ENCODE results near the gene TINAG. TPM values are rescaled to one million over a fixed set of nuclear protein-coding genes. Genes with fewer than 3 reads are reported as not detected.

Gene TINAG
- total and polyA plus RNA-seq, 4 donors, result 0.38 TPM; not detected in 3

DNA sequence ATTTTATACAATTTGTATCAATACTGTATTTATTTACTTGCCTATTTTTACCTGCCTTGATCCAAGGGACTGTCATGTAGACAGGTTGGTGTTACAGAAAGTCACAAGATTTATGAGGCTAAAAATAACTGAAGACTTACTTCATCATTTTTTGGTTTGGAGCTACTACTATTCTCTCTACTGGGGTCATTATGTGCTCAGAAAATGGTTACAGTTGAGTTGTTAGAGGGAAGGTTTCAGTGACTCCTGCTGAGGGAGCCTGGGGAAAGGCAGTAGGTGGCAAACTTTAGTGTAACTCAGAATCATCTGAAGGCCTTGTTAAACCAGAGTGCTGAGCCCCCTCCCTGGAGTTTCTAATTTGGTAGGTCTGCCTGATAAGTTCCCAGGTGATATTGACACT is 118.8 kb downstream of the TINAG start:
- Histone ChIP-seq H3K27ac (ENCODE audit: low read depth in 1 of 2, low read length in 2 of 2) (no peak overlapping the region), H3K4me3 (ENCODE audit: low read length in 2 of 2) (no peak overlapping the region), H3K4me1 (ENCODE audit: control insufficient read depth in 1 of 2, insufficient read depth in 2 of 2, low read length in 2 of 2) (peaks cover 0 to 3% of the 10 kb centered on the region in 2 donors), H3K9me3 (ENCODE audit: control insufficient read depth, low read length) (no peaks in the 10 kb centered on the region), H3K27me3 (ENCODE audit: control insufficient read depth in 1 of 2, insufficient read depth in 2 of 2, low read length in 1 of 2) (no peaks in the 10 kb centered on the region), H3K36me3 (ENCODE audit: control insufficient read depth in 1 of 2, insufficient read depth in 2 of 2, low read length in 1 of 2) (no peaks in the 10 kb centered on the region)
- ATAC-seq (ENCODE audit: low FRiP score), result no peak
- intact Hi-C loops (cut with DNase I), result no loop called here
- no peak for DNase-seq

DNA sequence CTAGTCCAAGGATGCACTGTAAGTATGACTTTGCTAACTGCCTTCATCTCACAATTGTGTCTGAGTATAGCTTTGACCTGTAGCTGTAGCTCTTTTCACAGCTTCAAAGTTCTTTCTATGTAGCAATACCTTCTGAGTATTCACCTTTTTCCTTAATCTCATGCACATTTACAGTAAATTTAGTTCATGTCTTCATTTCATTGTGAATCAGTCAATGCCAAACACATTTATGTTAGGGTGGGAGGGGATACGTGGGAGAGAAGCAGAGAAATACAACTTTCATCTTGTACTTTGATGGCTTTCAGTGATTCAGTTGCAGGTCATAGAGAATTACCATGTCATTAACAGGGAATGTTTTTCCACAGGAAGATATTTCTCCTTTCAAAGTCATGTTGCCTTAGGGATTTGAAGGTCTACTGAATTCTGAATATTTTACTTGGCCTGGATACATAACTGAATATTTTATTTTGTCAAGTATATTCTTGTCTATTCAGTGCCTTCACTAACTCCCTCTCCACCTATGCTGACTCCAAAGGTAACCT is 119.2 kb downstream of the TINAG start:
- peaks cover 0 to 3% of the 10 kb centered on the region in 2 donors for H3K4me1 ChIP-seq (ENCODE audit: control insufficient read depth in 1 of 2, insufficient read depth in 2 of 2, low read length in 2 of 2)
- no peak overlapping the region for H3K4me3 ChIP-seq (ENCODE audit: low read length in 2 of 2)
- DNase-seq (no peak), ATAC-seq (ENCODE audit: low FRiP score) (no peak)
- 68 to 75% methylated on average over 1 of the region's 1 CpG for WGBS, 2 donors
- no peaks in the 10 kb centered on the region for H3K36me3 ChIP-seq (ENCODE audit: control insufficient read depth in 1 of 2, insufficient read depth in 2 of 2, low read length in 1 of 2)
- H3K27me3 ChIP-seq (ENCODE audit: control insufficient read depth in 1 of 2, insufficient read depth in 2 of 2, low read length in 1 of 2), result no peaks in the 10 kb centered on the region
- no peak overlapping the region for H3K27ac ChIP-seq (ENCODE audit: low read depth in 1 of 2, low read length in 2 of 2)
- intact Hi-C loops (cut with DNase I), result no loop called here
- no peaks in the 10 kb centered on the region for H3K9me3 ChIP-seq (ENCODE audit: control insufficient read depth, low read length)

DNA sequence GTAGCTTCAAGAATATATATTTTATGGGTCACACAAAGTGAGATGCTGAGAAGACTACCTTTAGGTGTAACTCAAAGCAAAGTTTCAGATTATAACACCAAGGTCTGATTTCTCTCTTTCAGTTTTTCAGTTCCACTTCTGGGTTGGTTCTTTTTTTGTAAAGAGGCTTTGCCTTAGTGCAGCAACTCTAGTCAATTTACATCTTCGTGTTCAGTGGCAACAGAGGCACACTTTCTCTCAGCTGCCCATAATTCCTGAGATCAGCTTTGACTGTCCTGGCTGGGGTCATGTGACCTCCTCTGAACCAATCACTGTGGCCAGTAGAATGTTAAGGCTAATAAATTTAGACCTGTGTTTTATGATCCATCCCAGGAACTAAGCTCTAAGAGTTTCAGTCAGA is 120.2 kb downstream of the TINAG start:
- Histone ChIP-seq H3K27ac (ENCODE audit: low read depth in 1 of 2, low read length in 2 of 2) (no peak overlapping the region), H3K9me3 (ENCODE audit: control insufficient read depth, low read length) (no peaks in the 10 kb centered on the region), H3K4me3 (ENCODE audit: low read length in 2 of 2) (no peak overlapping the region), H3K36me3 (ENCODE audit: control insufficient read depth in 1 of 2, insufficient read depth in 2 of 2, low read length in 1 of 2) (no peaks in the 10 kb centered on the region), H3K4me1 (ENCODE audit: control insufficient read depth in 1 of 2, insufficient read depth in 2 of 2, low read length in 2 of 2) (peaks cover 0 to 3% of the 10 kb centered on the region in 2 donors), H3K27me3 (ENCODE audit: control insufficient read depth in 1 of 2, insufficient read depth in 2 of 2, low read length in 1 of 2) (no peaks in the 10 kb centered on the region)
- intact Hi-C loops (cut with DNase I), result no loop called here
- DNase-seq (no peak), ATAC-seq (ENCODE audit: low FRiP score) (no peak)
- WGBS, 2 donors, result 94 to 97% methylated on average over 1 of the region's 1 CpG

- no peaks in the 10 kb centered on the region for H3K36me3 ChIP-seq (ENCODE audit: control insufficient read depth in 1 of 2, insufficient read depth in 2 of 2, low read length in 1 of 2)
- DNase-seq, result no peak
- no peaks in the 10 kb centered on the region for H3K27me3 ChIP-seq (ENCODE audit: control insufficient read depth in 1 of 2, insufficient read depth in 2 of 2, low read length in 1 of 2)
- intact Hi-C loops (cut with DNase I), result no loop called here
- H3K4me3 ChIP-seq (ENCODE audit: low read length in 2 of 2), result no peak overlapping the region
- no peaks in the 10 kb centered on the region for H3K9me3 ChIP-seq (ENCODE audit: control insufficient read depth, low read length)
- WGBS, 2 donors, result 9 to 14% methylated on average over 2 of the region's 2 CpGs
- ATAC-seq (ENCODE audit: low FRiP score), result no peak
- H3K4me1 ChIP-seq (ENCODE audit: control insufficient read depth in 1 of 2, insufficient read depth in 2 of 2, low read length in 2 of 2), result peaks cover 0 to 3% of the 10 kb centered on the region in 2 donors
- no peak overlapping the region for H3K27ac ChIP-seq (ENCODE audit: low read depth in 1 of 2, low read length in 2 of 2)
Observed at GRCh38 chr6:54431466-54431865, 123.2 kb downstream of the TINAG start.

Other genes starting within 250 kb of the TINAG start
- gene MLIP, start 197.0 kb upstream of the TINAG start, total RNA-seq, result 1 to 10 TPM; 2.2 to 2.6 TPM
- 1 to 10 TPM in 1 of 2 donors, not detected in 1; 1.5 TPM for gene MLIP, start 197.0 kb upstream of the TINAG start, polyA plus RNA-seq